Mesenchymal stem cell (in vitro differentiated cells and primary cell): ENCODE results near the gene SLC18B1.

Experiments used
- DNase-seq: peaks from one replicate; pipeline ENCODE4 v3.0.0-alpha.2; 2013
- H2AFZ ChIP-seq: one replicate; pipeline ENCODE4 v1.6.1; 2013; ENCODE audit warnings: low read depth, mild to moderate bottlenecking, control low read depth, inconsistent platforms, low read length, moderate library complexity
- H2AK5ac ChIP-seq: 2 replicates; pipeline ENCODE4 v1.6.1; 2013; ENCODE audit warnings: low read length, moderate library complexity, mild to moderate bottlenecking, inconsistent platforms; ENCODE audit not compliant: severe bottlenecking
- H2BK120ac ChIP-seq: one replicate; pipeline ENCODE4 v1.6.1; 2013; ENCODE audit warnings: low read depth, mild to moderate bottlenecking, inconsistent platforms, low read length, moderate library complexity
- H2BK12ac ChIP-seq, 2 experiments: one replicate each; pipeline ENCODE4 v1.6.1; 2013; ENCODE audit warnings: inconsistent platforms in 2 of 2, low read length in 2 of 2, mild to moderate bottlenecking in 2 of 2, moderate library complexity in 2 of 2, control low read depth in 1 of 2
- H2BK15ac ChIP-seq: one replicate; pipeline ENCODE4 v1.6.1; 2013; ENCODE audit warnings: mild to moderate bottlenecking, low read depth, inconsistent platforms; ENCODE audit not compliant: poor library complexity, severe bottlenecking
- H2BK5ac ChIP-seq: 2 replicates; pipeline ENCODE4 v1.6.1; 2013; ENCODE audit warnings: low read depth, mild to moderate bottlenecking, low read length, control low read depth, inconsistent platforms; ENCODE audit not compliant: poor library complexity, severe bottlenecking
- H3K14ac ChIP-seq, 2 experiments: one replicate each; pipeline ENCODE4 v1.6.1; 2013; ENCODE audit warnings: inconsistent platforms in 2 of 2, low read length in 2 of 2, control low read depth in 1 of 2, mild to moderate bottlenecking in 1 of 2, moderate library complexity in 1 of 2
- H3K18ac ChIP-seq, 2 experiments: one replicate each; pipeline ENCODE4 v1.6.1; 2013; ENCODE audit warnings: inconsistent platforms in 2 of 2, low read length in 2 of 2, control low read depth in 1 of 2, low read depth in 1 of 2, mild to moderate bottlenecking in 1 of 2
- H3K23ac ChIP-seq, 2 experiments: one replicate each; pipeline ENCODE4 v1.6.1; 2013; ENCODE audit warnings: inconsistent platforms in 2 of 2, low read length in 2 of 2, mild to moderate bottlenecking in 2 of 2, moderate library complexity in 2 of 2, control low read depth in 1 of 2
- H3K27ac ChIP-seq: 2 replicates; pipeline ENCODE4 v1.5.1; 2013; ENCODE audit warnings: mild to moderate bottlenecking, moderate library complexity, low read length, control low read depth, inconsistent platforms; ENCODE audit not compliant: poor library complexity, severe bottlenecking
- H3K27me3 ChIP-seq, 2 experiments: 2 replicates each; pipeline versions ENCODE4 v1.6.1 to v1.7.0; 2013; ENCODE audit warnings: low read length in 2 of 2, mild to moderate bottlenecking in 2 of 2, moderate library complexity in 2 of 2, control low read depth in 1 of 2, inconsistent platforms in 1 of 2; ENCODE audit not compliant: control insufficient read depth in 1 of 2, insufficient read depth in 1 of 2
- H3K36me3 ChIP-seq, 2 experiments: 2 replicates each; pipeline versions ENCODE4 v1.6.1 to v1.7.0; 2013; ENCODE audit warnings: low read length in 2 of 2, control low read depth in 1 of 2, inconsistent platforms in 1 of 2, low read depth in 1 of 2, mild to moderate bottlenecking in 1 of 2; ENCODE audit not compliant: insufficient read depth in 2 of 2, control insufficient read depth in 1 of 2
- H3K4ac ChIP-seq, 2 experiments: one replicate each; pipeline ENCODE4 v1.6.1; 2013; ENCODE audit warnings: inconsistent platforms in 2 of 2, low read length in 2 of 2, mild to moderate bottlenecking in 2 of 2, moderate library complexity in 2 of 2, control low read depth in 1 of 2, low read depth in 1 of 2
- H3K4me1 ChIP-seq: 2 replicates; pipeline ENCODE4 v1.6.1; 2013; ENCODE audit warnings: low read depth, low read length, control low read depth; ENCODE audit not compliant: control insufficient read depth, insufficient read depth
- H3K4me2 ChIP-seq: 2 replicates; pipeline ENCODE4 v1.6.1; 2013; ENCODE audit warnings: low read length, mild to moderate bottlenecking, inconsistent platforms; ENCODE audit not compliant: poor library complexity, severe bottlenecking
- H3K4me3 ChIP-seq, 2 experiments: 2 replicates each; pipeline versions ENCODE4 v1.5.1 to v1.7.0; 2013; ENCODE audit warnings: low read length in 2 of 2, mild to moderate bottlenecking in 2 of 2, control low read depth in 1 of 2, low read depth in 1 of 2; ENCODE audit not compliant: insufficient read depth in 1 of 2
- H3K79me1 ChIP-seq: replicated peaks from 2 replicates; pipeline ENCODE4 v1.6.1; 2013; ENCODE audit warnings: mild to moderate bottlenecking, control low read depth, low read length, inconsistent platforms; ENCODE audit not compliant: poor library complexity, severe bottlenecking
- H3K9ac ChIP-seq: 2 replicates; pipeline ENCODE4 v1.7.0; 2013; ENCODE audit warnings: mild to moderate bottlenecking, low read length, moderate library complexity
- H3K9me3 ChIP-seq: 2 replicates; pipeline ENCODE4 v1.7.0; 2013; ENCODE audit warnings: mild to moderate bottlenecking, low read length; ENCODE audit not compliant: control insufficient read depth
- H4K8ac ChIP-seq: one replicate; pipeline ENCODE4 v1.6.1; 2013; ENCODE audit warnings: inconsistent platforms, mild to moderate bottlenecking, low read length, moderate library complexity
- H4K91ac ChIP-seq: one replicate; pipeline ENCODE4 v1.6.1; 2013; ENCODE audit warnings: mild to moderate bottlenecking, low read length, inconsistent platforms
- WGBS: methylation state at CpG from one replicate; pipeline ENCODE4 v1.1.7; 2013; ENCODE audit warnings: mixed read lengths; 5-methylcytosine and 5-hydroxymethylcytosine counted together
- small RNA-seq: library from polyadenylated mRNA; stranded (forward); fragments of <200 nt; extraction: miRNeasy Mini kit (QIAGEN cat#:217004); gene quantifications from one replicate; pipeline ENCODE3, GENCODE V24; 2013; ENCODE audit warnings: low read depth

Gene SLC18B1

GRCh38 chr6:132725947-132726607 lies 72.4 kb downstream of the SLC18B1 start:
- 89% methylated on average over 4 of the region's 6 CpGs for WGBS
- Histone ChIP-seq H3K4me2 (no peak overlapping the region), H3K9ac (no peak overlapping the region), H3K14ac (no peak overlapping the region), H2AFZ (no peak overlapping the region), H2AK5ac (no peak overlapping the region), H3K27ac (no peak overlapping the region), H3K4me3 (no peak overlapping the region), H3K4ac (no peak overlapping the region), H4K91ac (no peak overlapping the region), H3K18ac (no peak overlapping the region), H3K36me3 (no peaks in the 10 kb centered on the region), H2BK15ac (no peak overlapping the region), H2BK12ac (no peak overlapping the region), H3K9me3 (no peaks in the 10 kb centered on the region), H3K79me1 (no peaks in the 10 kb centered on the region), H3K4me1 (no peaks in the 10 kb centered on the region), H2BK120ac (no peak overlapping the region), H3K23ac (no peak overlapping the region), H4K8ac (no peak overlapping the region), H2BK5ac (no peak overlapping the region), H3K27me3 (no peaks in the 10 kb centered on the region)
- DNase-seq = no peak

GRCh38 chr6:132725471-132725870 lies 73.0 kb downstream of the SLC18B1 start:
- Histone ChIP-seq H4K91ac (no peak overlapping the region), H3K14ac (no peak overlapping the region), H2BK5ac (no peak overlapping the region), H4K8ac (no peak overlapping the region), H2AFZ (no peak overlapping the region), H3K4me2 (no peak overlapping the region), H3K36me3 (no peaks in the 10 kb centered on the region), H3K9me3 (no peaks in the 10 kb centered on the region), H2AK5ac (no peak overlapping the region), H3K79me1 (no peaks in the 10 kb centered on the region), H3K4ac (no peak overlapping the region), H3K4me1 (no peaks in the 10 kb centered on the region), H3K4me3 (no peak overlapping the region), H3K18ac (no peak overlapping the region), H3K27me3 (no peaks in the 10 kb centered on the region), H3K27ac (no peak overlapping the region), H2BK15ac (no peak overlapping the region), H2BK120ac (no peak overlapping the region), H3K9ac (no peak overlapping the region), H3K23ac (no peak overlapping the region), H2BK12ac (no peak overlapping the region)
- no peak for DNase-seq
- 98% methylated on average over 6 of the region's 6 CpGs for WGBS

DNA sequence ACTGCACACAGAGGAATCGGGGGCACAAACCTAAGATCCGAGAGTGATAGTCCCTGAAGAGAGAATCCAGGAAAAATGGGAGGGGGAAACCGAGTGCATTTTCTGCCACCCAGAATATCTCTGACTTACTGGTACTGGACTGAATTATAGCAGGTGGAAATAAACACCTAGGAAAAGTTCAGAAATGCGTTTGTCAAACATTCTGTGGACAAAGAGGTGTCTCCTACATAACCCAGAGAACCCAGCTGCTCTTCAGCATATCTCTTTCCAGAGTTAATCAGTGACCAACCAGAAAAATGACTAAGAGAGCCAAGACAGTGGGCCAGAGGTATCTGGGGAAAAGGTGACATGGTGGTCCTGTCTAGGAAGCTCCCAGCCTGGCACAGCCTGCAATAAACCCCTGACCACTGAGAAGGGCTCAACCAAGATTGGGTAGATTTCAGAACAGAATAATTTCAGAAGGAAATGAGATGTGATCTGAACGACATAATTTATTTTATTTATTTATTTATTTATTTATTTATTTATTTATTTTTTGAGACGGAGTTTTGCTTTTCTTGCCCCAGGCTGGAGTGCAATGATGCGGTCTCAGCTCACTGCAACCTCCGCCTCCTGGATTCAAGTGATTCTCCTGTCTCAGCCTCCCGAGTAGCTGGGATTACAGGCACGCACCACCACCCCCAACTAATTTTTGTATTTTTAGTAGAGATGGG lies 78.5 kb downstream of the SLC18B1 start:
- H3K4me2 ChIP-seq = no peak overlapping the region
- H3K4me3 ChIP-seq = no peak overlapping the region
- no peak overlapping the region for H2BK5ac ChIP-seq
- H4K8ac ChIP-seq = no peak overlapping the region
- no peak overlapping the region for H3K18ac ChIP-seq
- no peaks in the 10 kb centered on the region for H3K79me1 ChIP-seq
- H3K23ac ChIP-seq = no peak overlapping the region
- no peaks in the 10 kb centered on the region for H3K36me3 ChIP-seq
- H3K9me3 ChIP-seq = no peaks in the 10 kb centered on the region
- H2AK5ac ChIP-seq = no peak overlapping the region
- H3K27me3 ChIP-seq = no peaks in the 10 kb centered on the region
- H2BK120ac ChIP-seq = no peak overlapping the region
- no peak overlapping the region for H2BK15ac ChIP-seq
- H3K4me1 ChIP-seq = peaks cover 5% of the 10 kb centered on the region
- DNase-seq = no peak
- no peak overlapping the region for H2AFZ ChIP-seq
- H4K91ac ChIP-seq = no peak overlapping the region
- WGBS = 96% methylated on average over 5 of the region's 10 CpGs
- no peak overlapping the region for H3K27ac ChIP-seq
- H2BK12ac ChIP-seq = no peak overlapping the region
- no peak overlapping the region for H3K14ac ChIP-seq
- no peak overlapping the region for H3K4ac ChIP-seq
- no peak overlapping the region for H3K9ac ChIP-seq

Small RNAs within 50 kb of the gene (small RNA-seq; reads per million reads assigned to genes)
- gene SNORA33 (92.0 reads per million, percentile 92 among the genes with 10 or more reads in this experiment), gene SNORD100 (3,512 reads per million, percentile 99 among the genes with 10 or more reads in this experiment), gene SNORD101 (2,124 reads per million, percentile 98 among the genes with 10 or more reads in this experiment)
